Measurements from ENCODE around the gene RAB37.

RAB37 gene

GRCh38 chr17:74728033-74728701 lies 8.9 kb upstream of the RAB37 start:
- Histone ChIP-seq H3F3A (ENCODE audit: low read depth) (no peaks in the 10 kb centered on the region), H3K36me3 (ENCODE audit: insufficient read depth, low read length) (no peaks in the 10 kb centered on the region), H3K9me2 (replicated peaks; ENCODE audit: low read depth, low read length) (no peaks in the 10 kb centered on the region), H3K4me1 (ENCODE audit: insufficient read depth, low read length, poor library complexity, severe bottlenecking) (peaks cover 39% of the 10 kb centered on the region), H3K4me3 (ENCODE audit: low read length, poor library complexity, severe bottlenecking) (no peak overlapping the region), H3K27me3 (ENCODE audit: insufficient read depth, low read length, poor library complexity, severe bottlenecking) (no peaks in the 10 kb centered on the region), H3K9ac (ENCODE audit: low read depth, low read length, poor library complexity, severe bottlenecking) (no peak overlapping the region), H3K4me2 (ENCODE audit: low read depth, low read length, poor library complexity, severe bottlenecking) (no peak overlapping the region), H4K20me1 (ENCODE audit: insufficient read depth, low read length, poor library complexity, severe bottlenecking) (no peaks in the 10 kb centered on the region), H3K79me2 (ENCODE audit: insufficient read depth, low read length) (no peaks in the 10 kb centered on the region), H2AFZ (ENCODE audit: low read length) (no peak overlapping the region), H3K9me3 (ENCODE audit: insufficient read depth, low read depth, low read length) (no peaks in the 10 kb centered on the region)
- no peak for TF ChIP-seq CTCF (conservative IDR thresholded peaks at IDR 0.05; ENCODE audit: low read length)
- no peak for TF ChIP-seq EZH2phosphoT487 (IDR thresholded peaks at IDR 0.05; ENCODE audit: borderline replicate concordance)

- Histone ChIP-seq H3K79me2 (ENCODE audit: insufficient read depth, low read length) (no peaks in the 10 kb centered on the region), H4K20me1 (ENCODE audit: insufficient read depth, low read length, poor library complexity, severe bottlenecking) (no peaks in the 10 kb centered on the region), H3K9ac (ENCODE audit: low read depth, low read length, poor library complexity, severe bottlenecking) (no peak overlapping the region), H3K27me3 (ENCODE audit: insufficient read depth, low read length, poor library complexity, severe bottlenecking) (no peaks in the 10 kb centered on the region), H3F3A (ENCODE audit: low read depth) (no peaks in the 10 kb centered on the region), H3K36me3 (ENCODE audit: insufficient read depth, low read length) (no peaks in the 10 kb centered on the region), H2AFZ (ENCODE audit: low read length) (no peak overlapping the region), H3K4me3 (ENCODE audit: low read length, poor library complexity, severe bottlenecking) (no peak overlapping the region), H3K4me1 (ENCODE audit: insufficient read depth, low read length, poor library complexity, severe bottlenecking) (peaks cover 40% of the 10 kb centered on the region), H3K4me2 (ENCODE audit: low read depth, low read length, poor library complexity, severe bottlenecking) (no peak overlapping the region), H3K9me3 (ENCODE audit: insufficient read depth, low read depth, low read length) (no peaks in the 10 kb centered on the region), H3K9me2 (replicated peaks; ENCODE audit: low read depth, low read length) (no peaks in the 10 kb centered on the region)
- no peak for TF ChIP-seq CTCF (conservative IDR thresholded peaks at IDR 0.05; ENCODE audit: low read length)
- no peak for TF ChIP-seq EZH2phosphoT487 (IDR thresholded peaks at IDR 0.05; ENCODE audit: borderline replicate concordance)
Observed at GRCh38 chr17:74728702-74729075, 8.4 kb upstream of the RAB37 start.

- H3K27me3 ChIP-seq (ENCODE audit: insufficient read depth, low read length, poor library complexity, severe bottlenecking): no peaks in the 10 kb centered on the region
- H3F3A ChIP-seq (ENCODE audit: low read depth): no peaks in the 10 kb centered on the region
- H3K79me2 ChIP-seq (ENCODE audit: insufficient read depth, low read length): no peaks in the 10 kb centered on the region
- H3K9ac ChIP-seq (ENCODE audit: low read depth, low read length, poor library complexity, severe bottlenecking): peak overlapping the region; percentile 47
- no peak overlapping the region for H2AFZ ChIP-seq (ENCODE audit: low read length)
- H3K4me1 ChIP-seq (ENCODE audit: insufficient read depth, low read length, poor library complexity, severe bottlenecking): peaks cover 40% of the 10 kb centered on the region
- H3K36me3 ChIP-seq (ENCODE audit: insufficient read depth, low read length): no peaks in the 10 kb centered on the region
- H3K9me3 ChIP-seq (ENCODE audit: insufficient read depth, low read depth, low read length): no peaks in the 10 kb centered on the region
- TF ChIP-seq CTCF (conservative IDR thresholded peaks at IDR 0.05; ENCODE audit: low read length) (no peak), EZH2phosphoT487 (IDR thresholded peaks at IDR 0.05; ENCODE audit: borderline replicate concordance) (no peak)
- H3K9me2 ChIP-seq (replicated peaks; ENCODE audit: low read depth, low read length): no peaks in the 10 kb centered on the region
- H3K4me3 ChIP-seq (ENCODE audit: low read length, poor library complexity, severe bottlenecking): no peak overlapping the region
- H3K4me2 ChIP-seq (ENCODE audit: low read depth, low read length, poor library complexity, severe bottlenecking): peak overlapping the region; percentile 70
- H4K20me1 ChIP-seq (ENCODE audit: insufficient read depth, low read length, poor library complexity, severe bottlenecking): no peaks in the 10 kb centered on the region
Observed at GRCh38 chr17:74729368-74729767, 7.7 kb upstream of the RAB37 start.

Data from Loucy (cell line).